IPS-15b (cell line): ENCODE data around the gene PUS10.

Experiments used
- H3K27me3 ChIP-seq: one replicate; pipeline ENCODE4 v1.6.1; 2013; ENCODE audit warnings: low read length; ENCODE audit not compliant: control insufficient read depth, insufficient read depth
- H3K36me3 ChIP-seq: one replicate; pipeline ENCODE4 v1.6.1; 2013; ENCODE audit warnings: low read length; ENCODE audit not compliant: control insufficient read depth, insufficient read depth
- H3K4me1 ChIP-seq: one replicate; pipeline ENCODE4 v1.6.1; 2013; ENCODE audit warnings: mild to moderate bottlenecking, low read length; ENCODE audit not compliant: control insufficient read depth, insufficient read depth
- H3K4me3 ChIP-seq: one replicate; pipeline ENCODE4 v1.5.1; 2013; ENCODE audit warnings: low read depth, low read length
- H3K9ac ChIP-seq: one replicate; pipeline ENCODE4 v1.6.1; 2013; ENCODE audit warnings: low read depth, mild to moderate bottlenecking, low read length
- H3K9me3 ChIP-seq: one replicate; pipeline ENCODE4 v1.6.1; 2013; ENCODE audit warnings: mild to moderate bottlenecking, low read length; ENCODE audit not compliant: control insufficient read depth, insufficient read depth

The PUS10 gene

DNA sequence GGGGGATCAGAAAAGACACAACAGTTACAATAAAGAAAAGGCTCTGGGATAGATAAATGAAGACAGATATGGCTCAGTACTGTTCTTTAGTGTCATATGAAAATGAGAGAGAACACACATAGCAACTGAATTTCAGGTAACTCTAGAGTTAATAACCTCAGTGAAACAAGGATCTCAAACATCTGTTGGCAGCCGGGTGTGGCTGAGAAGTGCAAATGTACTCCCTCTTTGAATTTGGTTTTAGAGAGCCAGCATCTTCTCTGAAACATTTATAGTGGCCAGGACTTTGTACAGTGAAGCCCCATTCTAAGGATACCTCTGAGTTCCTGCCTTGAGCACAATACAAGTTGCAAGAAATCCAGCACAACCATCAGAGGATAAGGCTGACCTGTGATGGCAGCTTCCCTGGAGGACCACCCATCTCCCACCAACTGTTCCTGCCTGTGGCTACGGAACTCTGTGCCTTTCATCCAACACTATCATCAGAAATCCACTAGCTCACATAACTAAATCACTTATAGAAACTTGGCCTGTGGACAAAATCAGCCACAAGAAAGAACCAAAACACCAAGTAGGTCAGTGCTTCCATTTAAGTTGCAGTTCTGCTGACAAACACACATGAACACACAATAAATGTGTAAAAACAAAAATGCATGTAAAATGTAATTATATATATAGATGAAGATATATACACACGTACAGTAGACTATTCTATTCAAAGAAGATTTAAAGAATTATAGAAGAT, 37.8 kb downstream of the PUS10 start:
- Histone ChIP-seq H3K9me3 (no peaks in the 10 kb centered on the region), H3K9ac (no peak overlapping the region), H3K36me3 (no peaks in the 10 kb centered on the region), H3K4me3 (no peak overlapping the region), H3K4me1 (no peaks in the 10 kb centered on the region), H3K27me3 (no peaks in the 10 kb centered on the region)

DNA sequence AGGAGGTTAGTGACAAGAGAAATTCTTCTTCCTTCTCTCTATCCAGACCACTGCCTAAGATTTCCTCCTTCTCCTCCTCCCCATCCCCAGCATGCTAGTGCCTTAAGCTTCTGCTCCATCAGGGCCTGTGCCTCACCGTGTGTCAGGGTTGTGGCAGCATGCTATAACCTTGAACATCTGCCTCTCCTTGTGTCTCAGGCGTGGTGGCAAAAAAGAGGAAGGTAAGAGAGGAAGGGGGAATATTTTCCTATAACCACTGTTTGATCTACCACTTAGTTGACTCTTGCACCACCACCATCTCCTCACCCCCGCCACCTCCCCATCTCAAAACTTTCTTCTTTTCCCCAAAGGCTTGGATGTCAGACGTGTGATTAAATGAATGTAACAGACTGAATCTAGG, 38.8 kb downstream of the PUS10 start:
- Histone ChIP-seq H3K4me1 (no peaks in the 10 kb centered on the region), H3K27me3 (no peaks in the 10 kb centered on the region), H3K9ac (no peak overlapping the region), H3K9me3 (no peaks in the 10 kb centered on the region), H3K36me3 (no peaks in the 10 kb centered on the region), H3K4me3 (no peak overlapping the region)

DNA sequence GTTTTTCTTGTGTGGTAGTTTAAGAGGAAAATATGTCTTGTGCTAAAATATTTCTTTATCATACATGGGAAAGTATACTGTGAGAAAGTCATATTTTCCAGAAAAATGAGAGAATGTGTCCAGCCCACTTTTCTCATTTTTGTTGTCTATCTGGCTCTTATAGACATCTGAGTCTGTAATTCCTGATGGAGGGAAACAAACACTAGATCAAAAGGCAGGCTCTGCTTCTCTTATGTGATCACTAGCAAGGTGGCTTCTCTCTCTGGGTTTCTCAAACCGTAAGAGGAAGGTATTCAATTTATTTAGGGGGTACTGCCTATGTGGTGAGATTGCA, 40.5 kb downstream of the PUS10 start:
- H3K9ac ChIP-seq = no peak overlapping the region

DNA sequence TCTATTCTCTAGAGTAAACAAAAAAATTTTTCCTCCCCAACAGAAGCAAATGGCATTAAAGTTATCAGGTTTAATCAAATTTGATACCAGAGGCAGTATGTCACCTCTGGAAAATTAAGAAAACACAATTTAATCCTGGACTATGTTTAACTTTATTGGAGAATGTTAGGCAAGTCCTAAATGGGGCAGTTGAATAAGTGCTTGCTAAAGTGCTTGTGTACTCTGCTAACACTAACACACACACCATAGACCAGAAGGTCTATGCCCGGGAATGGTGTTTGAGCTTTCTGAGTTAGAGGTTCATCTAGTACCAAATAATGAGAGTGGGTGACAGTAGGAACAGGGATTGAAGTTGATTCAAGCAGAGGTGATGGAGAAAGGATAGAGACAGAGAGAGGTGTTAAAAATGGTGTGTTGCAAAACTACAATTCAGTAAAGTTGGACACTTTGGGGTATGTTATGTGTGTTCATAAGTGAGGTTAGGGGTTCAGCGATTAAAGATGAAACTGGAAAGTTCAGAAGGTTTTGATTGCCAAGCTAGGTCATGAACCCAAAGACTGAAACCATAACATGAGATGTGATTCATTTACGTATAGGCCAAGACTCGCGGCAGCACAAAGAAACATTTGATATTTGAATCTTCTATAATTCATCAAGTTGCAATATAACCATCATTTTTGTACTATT, 41.0 kb downstream of the PUS10 start:
- Histone ChIP-seq H3K9ac (no peak overlapping the region), H3K4me3 (no peak overlapping the region), H3K36me3 (no peaks in the 10 kb centered on the region), H3K4me1 (no peaks in the 10 kb centered on the region), H3K9me3 (no peaks in the 10 kb centered on the region), H3K27me3 (no peaks in the 10 kb centered on the region)

More for the DNA sequence above, 40.5 kb downstream of the PUS10 start:
- Histone ChIP-seq H3K9me3 (no peaks in the 10 kb centered on the region), H3K27me3 (no peaks in the 10 kb centered on the region), H3K4me1 (no peaks in the 10 kb centered on the region), H3K36me3 (no peaks in the 10 kb centered on the region), H3K4me3 (no peak overlapping the region)

DNA sequence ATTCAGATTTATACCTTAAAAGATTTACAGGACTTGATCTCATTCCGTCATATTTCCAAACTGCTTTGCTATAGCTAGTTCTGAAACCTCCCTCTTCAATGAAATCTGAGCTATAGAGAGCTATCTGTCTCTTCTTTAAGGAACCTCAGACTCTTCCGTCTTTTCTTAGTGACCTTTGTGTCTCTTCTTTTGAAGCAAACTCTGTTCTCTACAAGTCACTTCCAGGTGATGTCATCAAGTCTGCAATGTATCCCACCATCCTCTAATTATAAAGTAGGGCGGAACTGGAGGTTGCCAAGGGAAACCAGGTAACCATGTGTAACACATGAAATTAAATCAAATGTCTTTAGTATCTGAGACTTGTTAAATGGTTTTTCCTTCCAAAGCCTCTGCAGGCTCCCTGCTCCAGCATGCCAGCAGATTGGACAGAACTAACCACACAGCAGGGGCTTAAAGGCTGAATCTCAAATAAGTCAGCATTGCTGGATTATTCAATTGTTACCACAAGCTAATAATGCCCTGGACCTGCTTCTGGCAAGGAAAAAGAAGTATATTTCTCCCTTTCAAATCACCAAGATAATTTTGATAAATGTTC, 41.7 kb downstream of the PUS10 start:
- Histone ChIP-seq H3K27me3 (no peaks in the 10 kb centered on the region), H3K9ac (no peak overlapping the region), H3K4me1 (no peaks in the 10 kb centered on the region), H3K9me3 (no peaks in the 10 kb centered on the region), H3K36me3 (no peaks in the 10 kb centered on the region), H3K4me3 (no peak overlapping the region)

DNA sequence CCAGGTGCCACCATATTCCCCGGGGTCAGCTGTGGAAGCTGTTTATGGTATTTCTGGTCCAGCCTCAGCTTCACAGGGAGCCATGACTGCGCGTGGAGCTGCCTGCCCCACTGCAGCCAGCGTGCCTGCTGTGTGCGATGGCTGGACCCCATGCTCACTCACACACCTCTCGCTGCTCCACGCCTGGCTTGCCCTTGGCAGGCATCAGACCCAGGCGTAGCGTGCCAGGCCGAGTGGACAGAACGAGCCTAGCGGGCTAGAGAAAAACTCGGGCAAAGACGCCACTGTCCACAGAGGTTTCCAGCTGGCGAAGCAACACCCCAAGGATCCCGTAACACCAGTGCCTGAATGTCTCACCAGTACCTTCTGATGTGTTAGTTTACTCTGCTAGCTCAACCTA, 43.4 kb downstream of the PUS10 start:
- Histone ChIP-seq H3K9ac (no peak overlapping the region), H3K27me3 (no peaks in the 10 kb centered on the region), H3K9me3 (no peaks in the 10 kb centered on the region), H3K36me3 (no peaks in the 10 kb centered on the region), H3K4me1 (no peaks in the 10 kb centered on the region), H3K4me3 (no peak overlapping the region)

DNA sequence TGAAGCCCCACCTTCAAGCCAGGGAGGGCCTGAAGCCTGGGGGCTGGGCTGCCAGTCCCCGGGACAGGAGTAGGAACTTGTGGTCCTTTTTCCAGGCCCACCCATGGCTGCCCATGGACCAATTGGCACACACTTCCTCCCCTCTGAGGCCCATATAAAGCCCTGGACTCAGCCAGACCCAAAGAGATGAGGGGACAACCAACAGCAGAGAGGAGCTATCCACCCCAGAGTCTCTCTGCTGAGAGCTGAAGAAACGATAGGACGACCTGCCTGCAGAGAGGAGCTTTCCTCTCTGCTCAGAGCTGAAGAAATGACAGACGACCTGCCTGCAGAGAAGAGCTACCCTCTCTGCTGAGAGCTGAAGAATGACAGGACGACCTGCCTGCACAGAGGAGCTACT, 44.4 kb downstream of the PUS10 start:
- H3K4me3 ChIP-seq = no peak overlapping the region
- no peaks in the 10 kb centered on the region for H3K36me3 ChIP-seq
- no peak overlapping the region for H3K9ac ChIP-seq
- H3K9me3 ChIP-seq = no peaks in the 10 kb centered on the region
- no peaks in the 10 kb centered on the region for H3K27me3 ChIP-seq
- no peaks in the 10 kb centered on the region for H3K4me1 ChIP-seq

DNA sequence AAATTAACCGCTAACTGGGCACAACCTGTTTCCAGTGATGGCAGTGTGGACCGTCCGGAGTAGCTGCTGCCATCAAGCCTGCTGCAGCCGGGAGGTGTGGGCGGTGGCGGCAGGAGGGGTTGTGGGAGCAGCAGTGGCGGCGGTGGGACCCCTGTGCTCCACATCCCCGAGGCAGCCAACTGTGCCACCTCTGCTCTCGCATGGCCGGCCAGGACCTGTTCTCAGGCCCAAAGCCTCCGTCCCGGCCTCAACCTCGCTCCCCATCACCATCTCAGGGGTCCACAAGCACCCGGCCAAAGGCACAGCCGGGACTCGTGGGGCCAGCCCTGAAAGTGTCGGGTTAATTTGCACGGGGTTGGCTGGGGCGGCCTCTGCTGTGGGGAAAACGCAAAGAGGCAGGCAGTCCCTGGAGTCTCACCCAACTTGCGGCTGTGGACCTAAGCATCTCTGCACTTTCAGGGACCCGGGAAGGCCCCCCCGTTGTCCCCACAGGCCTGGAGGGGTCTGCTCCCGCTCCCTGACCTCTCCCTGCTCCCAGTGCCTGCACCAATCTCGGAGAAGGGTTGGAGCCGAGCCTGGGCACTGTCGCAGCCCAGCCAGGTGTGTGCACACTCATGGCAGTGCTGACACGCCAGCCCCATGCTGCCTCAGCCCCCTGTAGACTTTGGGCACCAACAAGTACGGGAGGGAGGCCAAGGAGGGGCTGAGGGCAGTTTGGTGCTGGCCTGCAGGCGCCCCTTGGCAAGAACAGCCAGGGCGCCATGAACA, 45.0 kb downstream of the PUS10 start:
- H3K27me3 ChIP-seq = no peaks in the 10 kb centered on the region
- no peaks in the 10 kb centered on the region for H3K4me1 ChIP-seq
- no peak overlapping the region for H3K9ac ChIP-seq
- no peak overlapping the region for H3K4me3 ChIP-seq
- no peaks in the 10 kb centered on the region for H3K36me3 ChIP-seq
- H3K9me3 ChIP-seq = no peaks in the 10 kb centered on the region

DNA sequence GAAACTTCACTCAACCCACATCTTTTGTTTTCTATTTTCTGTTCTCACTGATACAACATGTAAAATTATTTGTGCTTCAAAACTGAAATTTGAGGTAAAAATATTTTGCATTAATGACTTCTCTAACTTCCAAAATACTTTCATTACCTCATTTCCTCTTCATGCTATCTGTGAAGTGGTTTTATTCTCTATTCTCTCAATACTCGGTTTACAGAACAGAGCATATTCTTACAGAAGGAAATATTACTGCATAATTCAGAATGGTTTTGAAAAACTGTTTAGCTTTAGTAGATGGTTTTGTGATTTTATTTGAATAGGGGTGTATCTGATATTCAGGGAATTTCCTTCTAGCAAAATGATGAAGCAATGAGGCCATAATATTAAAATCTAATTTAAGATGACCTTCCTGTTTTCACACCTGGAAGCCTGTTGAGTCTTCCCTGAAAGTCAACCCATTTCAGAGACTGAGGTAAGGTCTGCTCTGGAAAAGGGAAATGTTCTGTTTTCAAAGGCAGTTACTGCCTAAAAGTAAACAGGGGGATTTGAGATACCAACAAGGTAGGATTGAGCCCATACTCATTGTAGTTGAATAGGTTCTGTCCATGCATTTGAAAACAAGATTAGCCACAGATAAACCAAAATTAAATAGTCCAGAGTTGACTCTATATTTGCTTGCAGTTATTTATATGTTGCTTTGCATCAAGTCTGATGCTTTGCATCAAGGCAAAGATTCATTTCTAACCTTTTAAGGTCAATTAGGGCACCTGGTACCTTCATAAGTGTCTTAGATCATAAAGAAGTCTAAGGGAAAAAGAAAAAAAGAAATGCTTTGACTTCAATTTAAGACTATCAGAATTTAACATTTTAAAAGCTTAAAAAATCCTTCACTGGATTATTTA, 51.3 kb downstream of the PUS10 start:
- no peaks in the 10 kb centered on the region for H3K27me3 ChIP-seq
- H3K4me3 ChIP-seq = no peak overlapping the region
- H3K9ac ChIP-seq = no peak overlapping the region
- no peaks in the 10 kb centered on the region for H3K4me1 ChIP-seq
- H3K9me3 ChIP-seq = no peaks in the 10 kb centered on the region
- H3K36me3 ChIP-seq = no peaks in the 10 kb centered on the region

DNA sequence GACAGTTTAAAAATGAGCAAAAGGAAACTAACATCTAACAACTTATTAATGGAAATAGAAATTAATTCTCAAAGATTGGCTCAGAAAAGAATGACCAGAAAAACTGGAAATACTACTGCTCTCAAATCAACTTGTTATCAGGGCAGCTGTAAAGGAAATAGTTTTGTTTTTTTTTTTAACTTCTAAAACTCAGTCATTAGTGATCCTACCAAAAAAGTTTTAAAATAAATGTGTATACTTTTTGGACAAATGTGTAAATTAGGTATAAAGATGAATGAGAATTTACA, 52.6 kb downstream of the PUS10 start:
- H3K36me3 ChIP-seq = no peaks in the 10 kb centered on the region
- H3K4me3 ChIP-seq = no peak overlapping the region
- H3K9me3 ChIP-seq = no peaks in the 10 kb centered on the region
- no peaks in the 10 kb centered on the region for H3K27me3 ChIP-seq
- no peaks in the 10 kb centered on the region for H3K4me1 ChIP-seq
- H3K9ac ChIP-seq = no peak overlapping the region
